Measurements from ENCODE around the gene JPH2.

JPH2 gene

GRCh38 chr20:44215125-44215524, 28.1 kb upstream of the JPH2 start:
- H3K4me3 ChIP-seq (ENCODE audit: low read depth, low read length) = no peak overlapping the region
- DNase-seq (ENCODE audit: low read depth) = no peak

GRCh38 chr20:44212792-44213191, 25.8 kb upstream of the JPH2 start:
- no peak for DNase-seq (ENCODE audit: low read depth)
- H3K4me3 ChIP-seq (ENCODE audit: low read depth, low read length) = no peak overlapping the region

- DNase-seq (ENCODE audit: low read depth) = no peak
- H3K4me3 ChIP-seq (ENCODE audit: low read depth, low read length) = peak overlapping the region; percentile 79
Observed at GRCh38 chr20:44211177-44212039, 24.4 kb upstream of the JPH2 start.

- DNase-seq (ENCODE audit: low read depth) = peak; percentile 91
- H3K4me3 ChIP-seq (ENCODE audit: low read depth, low read length) = peak within 1 kb of the TSS; percentile 79
Observed at GRCh38 chr20:44210406-44211176, 23.6 kb upstream of the JPH2 start, which contains the start of gene OSER1. Gene OSER1 (minus strand): TSS chr20:44210771. CDS start chr20:44206957, 3,814 bp downstream.

GRCh38 chr20:44209686-44210405, 22.9 kb upstream of the JPH2 start:
- DNase-seq (ENCODE audit: low read depth) = no peak

GRCh38 chr20:44208770-44209169, 21.8 kb upstream of the JPH2 start:
- peak overlapping the region; percentile 79 for H3K4me3 ChIP-seq (ENCODE audit: low read depth, low read length)
- DNase-seq (ENCODE audit: low read depth) = no peak

More at GRCh38 chr20:44209686-44210405, 22.9 kb upstream of the JPH2 start:
- peak overlapping the region; percentile 79 for H3K4me3 ChIP-seq (ENCODE audit: low read depth, low read length)

- DNase-seq (ENCODE audit: low read depth) = no peak
- H3K4me3 ChIP-seq (ENCODE audit: low read depth, low read length) = peak overlapping the region; percentile 79
Observed at GRCh38 chr20:44208165-44208564, 21.2 kb upstream of the JPH2 start.

- no peak for DNase-seq (ENCODE audit: low read depth)
- no peak overlapping the region for H3K4me3 ChIP-seq (ENCODE audit: low read depth, low read length)
Observed at GRCh38 chr20:44207126-44207723, 20.2 kb upstream of the JPH2 start.

- no peak for DNase-seq (ENCODE audit: low read depth)
- no peak overlapping the region for H3K4me3 ChIP-seq (ENCODE audit: low read depth, low read length)
Observed at GRCh38 chr20:44206132-44206531, 19.1 kb upstream of the JPH2 start.

GRCh38 chr20:44204832-44205215, 17.8 kb upstream of the JPH2 start:
- H3K4me3 ChIP-seq (ENCODE audit: low read depth, low read length) = no peak overlapping the region
- DNase-seq (ENCODE audit: low read depth) = no peak

- DNase-seq (ENCODE audit: low read depth) = peak; percentile 78
Observed at GRCh38 chr20:44204156-44204831, 17.3 kb upstream of the JPH2 start.

GRCh38 chr20:44203161-44203560, 16.2 kb upstream of the JPH2 start:
- H3K4me3 ChIP-seq (ENCODE audit: low read depth, low read length) = no peak overlapping the region
- no peak for DNase-seq (ENCODE audit: low read depth)

More at GRCh38 chr20:44204156-44204831, 17.3 kb upstream of the JPH2 start:
- H3K4me3 ChIP-seq (ENCODE audit: low read depth, low read length) = no peak overlapping the region

GRCh38 chr20:44200983-44201382, 14.0 kb upstream of the JPH2 start:
- no peak for DNase-seq (ENCODE audit: low read depth)
- H3K4me3 ChIP-seq (ENCODE audit: low read depth, low read length) = no peak overlapping the region

GRCh38 chr20:44200371-44200770, 13.4 kb upstream of the JPH2 start:
- H3K4me3 ChIP-seq (ENCODE audit: low read depth, low read length) = no peak overlapping the region
- DNase-seq (ENCODE audit: low read depth) = no peak

GRCh38 chr20:44199877-44200276, 12.9 kb upstream of the JPH2 start:
- no peak overlapping the region for H3K4me3 ChIP-seq (ENCODE audit: low read depth, low read length)
- DNase-seq (ENCODE audit: low read depth) = no peak

GRCh38 chr20:44198872-44199271, 11.9 kb upstream of the JPH2 start:
- DNase-seq (ENCODE audit: low read depth) = no peak
- no peak overlapping the region for H3K4me3 ChIP-seq (ENCODE audit: low read depth, low read length)

GRCh38 chr20:44196271-44196670, 9.3 kb upstream of the JPH2 start:
- no peak overlapping the region for H3K4me3 ChIP-seq (ENCODE audit: low read depth, low read length)
- DNase-seq (ENCODE audit: low read depth) = no peak

- no peak overlapping the region for H3K4me3 ChIP-seq (ENCODE audit: low read depth, low read length)
- DNase-seq (ENCODE audit: low read depth) = no peak
Observed at GRCh38 chr20:44195605-44196004, 8.6 kb upstream of the JPH2 start.

- H3K4me3 ChIP-seq (ENCODE audit: low read depth, low read length) = no peak overlapping the region
- no peak for DNase-seq (ENCODE audit: low read depth)
Observed at GRCh38 chr20:44193801-44194200, 6.8 kb upstream of the JPH2 start.

Measured in skeletal muscle cell (primary cell).